Parathyroid adenoma (tissue), 2 donors: ENCODE results near the gene LRRC8C.

Experiments used
- H2AFZ ChIP-seq: fragments of 300-600 bp; sonication (generic); one replicate; pipeline ENCODE4 v1.7.0; 2017; ENCODE audit warnings: antibody characterized with exemption, mild to moderate bottlenecking
- H3K27ac ChIP-seq: fragments of 300-600 bp; sonication (generic); one replicate; pipeline ENCODE4 v1.7.0; 2017
- H3K27me3 ChIP-seq: fragments of 300-600 bp; sonication (generic); one replicate; pipeline ENCODE4 v1.7.0; 2017; ENCODE audit warnings: low read length; ENCODE audit not compliant: control insufficient read depth, insufficient read depth
- H3K36me3 ChIP-seq: fragments of 300-600 bp; sonication (generic); one replicate; pipeline ENCODE4 v1.7.0; 2017; ENCODE audit warnings: low read length; ENCODE audit not compliant: control insufficient read depth, insufficient read depth
- H3K4me1 ChIP-seq: fragments of 300-600 bp; sonication (generic); one replicate; pipeline ENCODE4 v1.7.0; 2017; ENCODE audit warnings: control low read depth
- H3K4me2 ChIP-seq: fragments of 300-600 bp; sonication (generic); one replicate; pipeline ENCODE4 v1.7.0; 2017; ENCODE audit warnings: low read length
- H3K4me3 ChIP-seq: fragments of 300-600 bp; sonication (generic); one replicate; pipeline ENCODE4 v1.7.0; 2017; ENCODE audit warnings: low read depth, low read length
- H3K79me2 ChIP-seq: fragments of 300-600 bp; sonication (generic); one replicate; pipeline ENCODE4 v1.7.0; 2017; ENCODE audit warnings: control low read depth
- H3K9ac ChIP-seq: fragments of 300-600 bp; sonication (generic); one replicate; pipeline ENCODE4 v1.7.0; 2017; ENCODE audit warnings: mild to moderate bottlenecking
- H3K9me3 ChIP-seq: fragments of 300-600 bp; sonication (generic); one replicate; pipeline ENCODE4 v1.7.0; 2017; ENCODE audit warnings: low read length; ENCODE audit not compliant: control insufficient read depth
- CTCF ChIP-seq: fragments of 300-600 bp; sonication (generic); IDR thresholded peaks from one replicate; pipeline ENCODE4 v1.7.0; 2017; ENCODE audit warnings: antibody characterized with exemption, mild to moderate bottlenecking
- donor health status: primary hyperparathyroidism.

Gene LRRC8C

GRCh38 chr1:89759036-89759435, 126.1 kb downstream of the LRRC8C start:
- Histone ChIP-seq H3K4me1 (no peaks in the 10 kb centered on the region), H3K27ac (no peak overlapping the region)

DNA sequence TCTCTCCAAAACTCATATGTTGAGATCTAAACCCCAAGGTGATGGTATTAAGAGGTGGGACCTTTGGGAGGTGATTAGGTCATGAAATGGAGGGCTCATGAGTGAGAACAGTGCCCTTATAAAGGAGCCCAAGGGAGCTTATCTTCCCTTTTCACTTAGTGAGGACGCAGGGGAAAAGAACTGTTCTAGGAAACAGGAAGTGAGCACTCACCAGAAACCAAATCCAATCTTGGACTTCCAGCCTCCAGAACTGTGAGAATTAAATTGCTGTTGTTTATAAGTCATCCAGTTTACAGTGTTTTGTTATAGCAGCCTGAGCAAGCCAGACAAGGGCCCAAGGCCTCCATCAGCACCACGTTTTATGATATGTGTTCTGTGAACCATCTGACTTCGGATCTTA, 127.6 kb downstream of the LRRC8C start:
- Histone ChIP-seq H3K27ac (no peak overlapping the region), H3K9ac (no peak overlapping the region), H3K79me2 (no peaks in the 10 kb centered on the region), H3K27me3 (no peaks in the 10 kb centered on the region), H3K4me3 (no peak overlapping the region), H3K4me2 (no peak overlapping the region), H3K4me1 (no peaks in the 10 kb centered on the region), H2AFZ (no peak overlapping the region), H3K9me3 (no peaks in the 10 kb centered on the region), H3K36me3 (no peaks in the 10 kb centered on the region)
- no peak for TF ChIP-seq CTCF

More at GRCh38 chr1:89759036-89759435, 126.1 kb downstream of the LRRC8C start:
- H3K4me2 ChIP-seq, result no peak overlapping the region
- H3K4me3 ChIP-seq, result no peak overlapping the region
- H3K9me3 ChIP-seq, result no peaks in the 10 kb centered on the region
- no peak overlapping the region for H3K9ac ChIP-seq
- no peaks in the 10 kb centered on the region for H3K36me3 ChIP-seq
- no peaks in the 10 kb centered on the region for H3K79me2 ChIP-seq
- no peak overlapping the region for H2AFZ ChIP-seq
- no peak for TF ChIP-seq CTCF
- no peaks in the 10 kb centered on the region for H3K27me3 ChIP-seq

DNA sequence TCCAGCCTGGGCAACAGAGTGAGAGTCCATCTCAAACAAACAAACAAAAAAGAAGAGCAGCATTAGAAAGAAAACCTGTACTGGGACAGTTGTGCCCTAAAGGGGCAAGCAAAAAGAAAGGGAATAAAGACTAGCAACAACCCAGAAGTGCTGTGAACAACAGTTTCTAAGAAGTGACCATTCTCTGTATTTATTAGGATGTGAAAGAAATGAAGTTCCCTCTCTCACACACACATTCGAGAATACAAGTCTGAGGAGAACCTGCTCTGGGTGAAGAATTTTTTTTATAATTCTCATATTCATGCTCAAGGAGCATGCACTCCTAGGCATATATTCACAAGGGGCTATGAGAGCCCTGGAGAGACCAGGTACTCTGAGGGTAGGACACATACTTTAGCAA, 128.4 kb downstream of the LRRC8C start:
- Histone ChIP-seq H3K27me3 (no peaks in the 10 kb centered on the region), H3K27ac (no peak overlapping the region)

DNA sequence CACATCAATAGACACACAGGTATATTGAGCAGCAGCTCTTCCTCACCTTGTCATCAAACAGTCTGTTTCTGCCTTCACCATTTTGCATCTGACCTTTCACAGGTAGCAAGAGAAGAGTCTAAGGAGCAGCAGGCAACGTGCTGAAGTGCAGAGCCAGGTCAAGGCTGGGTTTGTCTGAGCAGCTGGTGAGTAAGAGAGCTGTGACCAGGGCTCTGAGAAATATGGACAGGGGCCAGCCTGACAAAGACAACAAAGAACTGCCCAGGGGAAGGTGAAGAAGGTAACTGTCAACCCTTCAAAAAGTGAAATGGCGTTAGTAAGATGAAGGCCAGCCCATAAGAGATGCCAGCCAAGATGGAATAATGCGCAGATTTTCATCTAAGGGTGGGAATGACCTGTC, 129.0 kb downstream of the LRRC8C start:
- H3K4me2 ChIP-seq, result no peak overlapping the region
- no peak overlapping the region for H2AFZ ChIP-seq
- no peaks in the 10 kb centered on the region for H3K4me1 ChIP-seq
- no peaks in the 10 kb centered on the region for H3K9me3 ChIP-seq
- H3K36me3 ChIP-seq, result no peaks in the 10 kb centered on the region
- H3K9ac ChIP-seq, result no peak overlapping the region
- H3K27ac ChIP-seq, result no peak overlapping the region
- TF ChIP-seq CTCF, result no peak
- no peaks in the 10 kb centered on the region for H3K79me2 ChIP-seq
- no peaks in the 10 kb centered on the region for H3K27me3 ChIP-seq
- H3K4me3 ChIP-seq, result no peak overlapping the region

More for the DNA sequence above, 128.4 kb downstream of the LRRC8C start:
- Histone ChIP-seq H3K9ac (no peak overlapping the region), H3K79me2 (no peaks in the 10 kb centered on the region), H2AFZ (no peak overlapping the region), H3K4me2 (no peak overlapping the region), H3K36me3 (no peaks in the 10 kb centered on the region), H3K9me3 (no peaks in the 10 kb centered on the region), H3K4me3 (no peak overlapping the region), H3K4me1 (no peaks in the 10 kb centered on the region)
- TF ChIP-seq CTCF, result no peak

DNA sequence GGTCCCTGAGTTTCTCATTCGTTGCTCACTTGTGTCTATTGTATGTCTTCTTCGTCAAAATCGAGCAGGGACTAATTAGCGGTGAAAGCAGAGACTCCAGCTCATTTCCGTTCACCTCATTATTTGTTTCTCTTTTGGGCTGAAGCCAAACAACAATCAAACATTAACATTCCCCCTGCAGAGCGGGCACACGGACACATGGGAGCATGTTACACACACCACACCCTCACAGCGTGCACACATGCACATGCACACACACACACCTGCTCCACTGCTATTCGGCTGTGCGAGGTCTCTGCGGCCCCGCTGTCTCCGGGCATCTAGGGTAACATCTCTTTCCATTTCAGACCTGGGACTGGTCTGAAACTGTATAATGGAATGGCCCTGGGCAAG, 129.5 kb downstream of the LRRC8C start:
- Histone ChIP-seq H3K9ac (no peak overlapping the region), H3K4me1 (no peaks in the 10 kb centered on the region), H3K4me3 (peak overlapping the region; percentile 56), H3K4me2 (peak overlapping the region; percentile 91), H3K36me3 (no peaks in the 10 kb centered on the region), H3K79me2 (no peaks in the 10 kb centered on the region), H3K27ac (no peak overlapping the region), H3K9me3 (no peaks in the 10 kb centered on the region), H3K27me3 (no peaks in the 10 kb centered on the region), H2AFZ (peak overlapping the region; percentile 97)
- TF ChIP-seq CTCF, result no peak
